ENCODE measurements around the gene PSME3.

GRCh38 chr17:42877037-42877436 is 43.8 kb downstream of the PSME3 start:
- TF ChIP-seq POLR2AphosphoS5 (IDR thresholded peaks at IDR 0.05; ENCODE audit: low read depth, low read length), result no peak
- TF ChIP-seq SIN3A (IDR thresholded peaks at IDR 0.05; ENCODE audit: borderline replicate concordance, insufficient read depth, low read length), result no peak
- no peak for TF ChIP-seq REST (IDR thresholded peaks at IDR 0.05; ENCODE audit: insufficient read depth in 1 of 2, low read depth in 2 of 2, low read length in 2 of 2)
- TF ChIP-seq TAF1 (IDR thresholded peaks at IDR 0.05; ENCODE audit: borderline replicate concordance, insufficient read depth, low read length), result no peak
